Anterior cingulate cortex (tissue), 58 donors: ENCODE results near the gene COL27A1.

Experiments used
- DNase-seq, 58 donors: peaks; one replicate each; lab custom pipeline; 2025; lab: John Stamatoyannopoulos, UW

Gene COL27A1

GRCh38 chr9:114165407-114166102, 10.2 kb downstream of the COL27A1 start:
- no peak for DNase-seq

- no peak for DNase-seq
Measured at GRCh38 chr9:114166103-114166470, 10.8 kb downstream of the COL27A1 start.

GRCh38 chr9:114166614-114167572, 11.6 kb downstream of the COL27A1 start:
- DNase-seq, result no peak

GRCh38 chr9:114167591-114168091, 12.3 kb downstream of the COL27A1 start:
- no peak for DNase-seq

- no peak for DNase-seq
Measured at GRCh38 chr9:114168281-114169028, 13.1 kb downstream of the COL27A1 start.

- DNase-seq, result no peak
Measured at GRCh38 chr9:114169029-114169951, 14.0 kb downstream of the COL27A1 start.

GRCh38 chr9:114169952-114170770, 14.8 kb downstream of the COL27A1 start:
- no peak for DNase-seq

GRCh38 chr9:114170771-114171461, 15.6 kb downstream of the COL27A1 start:
- no peak for DNase-seq

GRCh38 chr9:114171500-114171899, 16.2 kb downstream of the COL27A1 start:
- DNase-seq, result no peak

- DNase-seq, result no peak
Measured at GRCh38 chr9:114172981-114173833, 17.9 kb downstream of the COL27A1 start.

- no peak for DNase-seq
Measured at GRCh38 chr9:114174557-114174875, 19.2 kb downstream of the COL27A1 start.

GRCh38 chr9:114174876-114175771, 19.8 kb downstream of the COL27A1 start:
- DNase-seq, result peak in 21 of 58 donors; percentile 9 to 71 (median 31)

GRCh38 chr9:114176624-114177291, 21.4 kb downstream of the COL27A1 start:
- peak in 4 of 58 donors; percentile 10 to 24 (median 14) for DNase-seq

- no peak for DNase-seq
Measured at GRCh38 chr9:114177423-114178064, 22.2 kb downstream of the COL27A1 start.

GRCh38 chr9:114178076-114178475, 22.7 kb downstream of the COL27A1 start:
- no peak for DNase-seq
